HepG2 (cell line): ENCODE results near the gene FARSB. TPM values are rescaled to one million over a fixed set of nuclear protein-coding genes. Genes with fewer than 3 reads are reported as not detected.

Source experiments
- ARNT2 ChIP-seq: sonication (generic); formaldehyde crosslinking; IDR thresholded peaks from 2 replicates; pipeline ENCODE4 v1.8.0; 2022; ENCODE audit warnings: mild to moderate bottlenecking, low read depth, missing genetic modification reagents, moderate library complexity
- MZF1 ChIP-seq: sonication (generic); formaldehyde crosslinking; IDR thresholded peaks from 2 replicates; pipeline ENCODE4 v1.8.1; 2023; ENCODE audit warnings: mild to moderate bottlenecking, missing genetic modification reagents, borderline replicate concordance
- RFX5 ChIP-seq: IDR thresholded peaks from 2 replicates; pipeline ENCODE4 v1.6.1; 2011; ENCODE audit warnings: low read depth, low read length, improper control_type of control experiment
- TBL1XR1 ChIP-seq: fragments of 150-350 bp; IDR thresholded peaks from 2 replicates; pipeline ENCODE4 v1.6.1; 2014; ENCODE audit warnings: borderline replicate concordance, low read length; ENCODE audit not compliant: partially characterized antibody
- ZNF18 ChIP-seq: sonication (generic); formaldehyde crosslinking; IDR thresholded peaks from 2 replicates; pipeline ENCODE4 v1.8.0; 2022; ENCODE audit warnings: mild to moderate bottlenecking, missing genetic modification reagents; ENCODE audit not compliant: insufficient replicate concordance
- ZNF546 ChIP-seq: sonication (generic); formaldehyde crosslinking; conservative IDR thresholded peaks from 2 replicates; pipeline ENCODE4 v1.8.1; 2023; ENCODE audit warnings: mild to moderate bottlenecking, missing genetic modification reagents
- ZNF547 ChIP-seq: sonication (generic); formaldehyde crosslinking; IDR thresholded peaks from 2 replicates; pipeline ENCODE4 v1.5.1; 2020; ENCODE audit warnings: mild to moderate bottlenecking, missing genetic modification reagents
- ZNF646 ChIP-seq: sonication (generic); formaldehyde crosslinking; IDR thresholded peaks from 2 replicates; pipeline ENCODE4 v1.9.0; 2021; ENCODE audit warnings: mild to moderate bottlenecking, missing genetic modification reagents
- ZNF713 ChIP-seq: sonication (generic); formaldehyde crosslinking; IDR thresholded peaks from 2 replicates; pipeline ENCODE4 v1.4.0; 2020; ENCODE audit warnings: mild to moderate bottlenecking, missing genetic modification reagents
- ZNF782 ChIP-seq: sonication (generic); formaldehyde crosslinking; IDR thresholded peaks from 2 replicates; pipeline ENCODE4 v1.4.0; 2020; ENCODE audit warnings: missing genetic modification reagents, mild to moderate bottlenecking, borderline replicate concordance
- polyA plus RNA-seq, 8 experiments: library from polyadenylated mRNA; depleted of rRNA in 3 of 8; stranded (reverse) in 7 of 8; unstranded in 1 of 8; fragments of >200 nt; fragmentation: Illumina TruSeq in 4 of 8; extraction: Trizol in 4 of 8; gene quantifications; 2 replicates each; pipeline versions ENCODE4 v1.2.1 to v1.2.3, GENCODE V29; 2011 to 2016; ENCODE audit warnings: low read depth in 4 of 8, missing spikeins in 1 of 8, mixed read lengths in 1 of 8; ENCODE audit not compliant: insufficient read depth in 1 of 8
- total RNA-seq, 5 experiments: library from RNA; depleted of rRNA; stranded (reverse); fragments of >200 nt; fragmentation: Illumina TruSeq; extraction: Trizol; gene quantifications; 2 replicates each; pipeline ENCODE4 v1.2.3, GENCODE V29; 2016; ENCODE audit warnings: low read depth in 1 of 5
- TF ChIP-seq, protein P1 (sequence below): sonication (generic); formaldehyde crosslinking; IDR thresholded peaks from 2 replicates; pipeline ENCODE4 v1.4.0; 2020; ENCODE audit warnings: mild to moderate bottlenecking, low read depth, missing genetic modification reagents
- TF ChIP-seq, protein P2 (sequence below): sonication (generic); formaldehyde crosslinking; IDR thresholded peaks from 2 replicates; pipeline ENCODE4 v1.5.1; 2020; ENCODE audit warnings: mild to moderate bottlenecking, missing genetic modification reagents, borderline replicate concordance
- TF ChIP-seq, protein P3 (sequence below): fragments of 450-650 bp; IDR thresholded peaks from 2 replicates; pipeline ENCODE4 v1.6.1; 2016
- TF ChIP-seq, protein P4 (sequence below): sonication (generic); formaldehyde crosslinking; IDR thresholded peaks from 2 replicates; pipeline ENCODE4 v1.4.0; 2020; ENCODE audit warnings: missing genetic modification reagents, borderline replicate concordance

Gene FARSB
- total and polyA plus RNA-seq, 2 of the 13 experiments (the other 11 are each of a cell fraction or from before 2014, with no cell fraction given) = 23.3 to 45.9 TPM

DNA sequence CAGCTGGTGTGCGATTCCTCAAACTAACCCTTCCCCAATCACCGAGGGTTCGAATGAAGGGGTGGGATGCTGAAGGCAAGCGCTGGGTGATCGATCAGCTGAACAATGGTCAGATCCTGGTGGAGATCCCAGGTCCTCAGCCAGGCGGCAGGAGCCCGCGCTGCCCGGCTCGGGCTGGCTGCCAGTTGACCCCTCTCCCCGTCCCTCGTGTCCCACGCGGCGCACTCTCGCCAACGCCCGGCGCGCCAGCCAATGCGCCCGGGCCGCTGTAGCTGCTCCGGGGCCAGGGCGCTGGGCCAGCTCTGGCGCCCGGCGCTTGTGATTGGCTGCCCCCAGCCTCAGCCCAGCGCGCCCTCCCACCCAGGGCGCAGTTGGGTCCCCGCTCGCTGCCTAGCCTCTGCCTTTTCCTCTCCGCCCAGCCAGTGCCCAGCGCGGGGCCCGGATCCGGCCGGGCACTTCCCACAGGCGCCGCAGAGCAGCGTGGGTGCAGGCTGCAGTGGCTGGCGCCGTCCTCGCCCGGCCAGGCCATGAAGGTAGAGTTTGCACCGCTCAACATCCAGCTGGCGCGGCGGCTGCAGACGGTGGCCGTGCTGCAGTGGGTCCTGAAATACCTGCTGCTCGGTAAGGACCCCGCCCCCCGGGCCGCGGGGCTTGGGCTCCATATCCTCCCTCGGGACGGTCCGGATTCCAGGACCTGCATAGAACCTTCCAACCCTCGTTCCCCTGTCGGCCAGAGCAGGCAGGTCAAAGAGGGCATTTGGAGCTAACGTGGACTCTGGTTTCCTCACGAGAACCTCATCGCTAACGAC is 15.6 kb upstream of the FARSB start, which contains the start of gene MOGAT1 (continued):
- TF ChIP-seq ZNF546 (CRISPR knock-in tag) = peak; percentile 94
- TF ChIP-seq ZNF646 (CRISPR knock-in tag) = no peak
- TF ChIP-seq, protein P1, sequence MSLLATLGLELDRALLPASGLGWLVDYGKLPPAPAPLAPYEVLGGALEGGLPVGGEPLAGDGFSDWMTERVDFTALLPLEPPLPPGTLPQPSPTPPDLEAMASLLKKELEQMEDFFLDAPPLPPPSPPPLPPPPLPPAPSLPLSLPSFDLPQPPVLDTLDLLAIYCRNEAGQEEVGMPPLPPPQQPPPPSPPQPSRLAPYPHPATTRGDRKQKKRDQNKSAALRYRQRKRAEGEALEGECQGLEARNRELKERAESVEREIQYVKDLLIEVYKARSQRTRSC (CRISPR knock-in tag) = no peak; the same call in 1 of the 2 replicates
- peak; percentile 73 for TF ChIP-seq ZNF547 (CRISPR knock-in tag)
- TF ChIP-seq, protein P2, sequence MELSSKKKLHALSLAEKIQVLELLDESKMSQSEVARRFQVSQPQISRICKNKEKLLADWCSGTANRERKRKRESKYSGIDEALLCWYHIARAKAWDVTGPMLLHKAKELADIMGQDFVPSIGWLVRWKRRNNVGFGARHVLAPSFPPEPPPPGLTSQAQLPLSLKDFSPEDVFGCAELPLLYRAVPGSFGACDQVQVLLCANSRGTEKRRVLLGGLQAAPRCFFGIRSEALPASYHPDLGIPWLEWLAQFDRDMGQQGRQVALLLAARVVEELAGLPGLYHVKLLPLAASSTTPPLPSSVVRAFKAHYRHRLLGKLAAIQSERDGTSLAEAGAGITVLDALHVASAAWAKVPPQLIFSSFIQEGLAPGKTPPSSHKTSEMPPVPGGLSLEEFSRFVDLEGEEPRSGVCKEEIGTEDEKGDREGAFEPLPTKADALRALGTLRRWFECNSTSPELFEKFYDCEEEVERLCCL (CRISPR knock-in tag) = no peak
- no peak for TF ChIP-seq MZF1 (CRISPR knock-in tag)
- no peak for TF ChIP-seq ZNF18
- TF ChIP-seq, protein P3, sequence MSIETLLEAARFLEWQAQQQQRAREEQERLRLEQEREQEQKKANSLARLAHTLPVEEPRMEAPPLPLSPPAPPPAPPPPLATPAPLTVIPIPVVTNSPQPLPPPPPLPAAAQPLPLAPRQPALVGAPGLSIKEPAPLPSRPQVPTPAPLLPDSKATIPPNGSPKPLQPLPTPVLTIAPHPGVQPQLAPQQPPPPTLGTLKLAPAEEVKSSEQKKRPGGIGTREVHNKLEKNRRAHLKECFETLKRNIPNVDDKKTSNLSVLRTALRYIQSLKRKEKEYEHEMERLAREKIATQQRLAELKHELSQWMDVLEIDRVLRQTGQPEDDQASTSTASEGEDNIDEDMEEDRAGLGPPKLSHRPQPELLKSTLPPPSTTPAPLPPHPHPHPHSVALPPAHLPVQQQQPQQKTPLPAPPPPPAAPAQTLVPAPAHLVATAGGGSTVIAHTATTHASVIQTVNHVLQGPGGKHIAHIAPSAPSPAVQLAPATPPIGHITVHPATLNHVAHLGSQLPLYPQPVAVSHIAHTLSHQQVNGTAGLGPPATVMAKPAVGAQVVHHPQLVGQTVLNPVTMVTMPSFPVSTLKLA = no peak
- peak; percentile 85 for TF ChIP-seq ZNF782 (CRISPR knock-in tag)
- TF ChIP-seq, protein P4, sequence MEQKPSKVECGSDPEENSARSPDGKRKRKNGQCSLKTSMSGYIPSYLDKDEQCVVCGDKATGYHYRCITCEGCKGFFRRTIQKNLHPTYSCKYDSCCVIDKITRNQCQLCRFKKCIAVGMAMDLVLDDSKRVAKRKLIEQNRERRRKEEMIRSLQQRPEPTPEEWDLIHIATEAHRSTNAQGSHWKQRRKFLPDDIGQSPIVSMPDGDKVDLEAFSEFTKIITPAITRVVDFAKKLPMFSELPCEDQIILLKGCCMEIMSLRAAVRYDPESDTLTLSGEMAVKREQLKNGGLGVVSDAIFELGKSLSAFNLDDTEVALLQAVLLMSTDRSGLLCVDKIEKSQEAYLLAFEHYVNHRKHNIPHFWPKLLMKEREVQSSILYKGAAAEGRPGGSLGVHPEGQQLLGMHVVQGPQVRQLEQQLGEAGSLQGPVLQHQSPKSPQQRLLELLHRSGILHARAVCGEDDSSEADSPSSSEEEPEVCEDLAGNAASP (CRISPR knock-in tag) = no peak; the same call in 1 of the 2 replicates
- TF ChIP-seq TBL1XR1 = no peak
- no peak for TF ChIP-seq RFX5
- no peak for TF ChIP-seq ZNF713
- TF ChIP-seq ARNT2 (CRISPR knock-in tag) = peak; percentile 96
